Measurements from ENCODE around the gene PSMC3. TPM values are rescaled to one million over a fixed set of nuclear protein-coding genes. Genes with fewer than 3 reads are reported as not detected.

Gene PSMC3
- total RNA-seq, 4 donors from 2014 or later, result 72.9 to 134 (median 122) TPM

GRCh38 chr11:47435687-47436086, 9.4 kb upstream of the PSMC3 start:
- no peak overlapping the region for H3K4me3 ChIP-seq
- no peaks in the 10 kb centered on the region for H3K27me3 ChIP-seq
- H3K9me3 ChIP-seq, result no peaks in the 10 kb centered on the region
- no peak for DNase-seq
- intact Hi-C loops (cut with DNase I), result no loop called here
- TF ChIP-seq, protein P1, sequence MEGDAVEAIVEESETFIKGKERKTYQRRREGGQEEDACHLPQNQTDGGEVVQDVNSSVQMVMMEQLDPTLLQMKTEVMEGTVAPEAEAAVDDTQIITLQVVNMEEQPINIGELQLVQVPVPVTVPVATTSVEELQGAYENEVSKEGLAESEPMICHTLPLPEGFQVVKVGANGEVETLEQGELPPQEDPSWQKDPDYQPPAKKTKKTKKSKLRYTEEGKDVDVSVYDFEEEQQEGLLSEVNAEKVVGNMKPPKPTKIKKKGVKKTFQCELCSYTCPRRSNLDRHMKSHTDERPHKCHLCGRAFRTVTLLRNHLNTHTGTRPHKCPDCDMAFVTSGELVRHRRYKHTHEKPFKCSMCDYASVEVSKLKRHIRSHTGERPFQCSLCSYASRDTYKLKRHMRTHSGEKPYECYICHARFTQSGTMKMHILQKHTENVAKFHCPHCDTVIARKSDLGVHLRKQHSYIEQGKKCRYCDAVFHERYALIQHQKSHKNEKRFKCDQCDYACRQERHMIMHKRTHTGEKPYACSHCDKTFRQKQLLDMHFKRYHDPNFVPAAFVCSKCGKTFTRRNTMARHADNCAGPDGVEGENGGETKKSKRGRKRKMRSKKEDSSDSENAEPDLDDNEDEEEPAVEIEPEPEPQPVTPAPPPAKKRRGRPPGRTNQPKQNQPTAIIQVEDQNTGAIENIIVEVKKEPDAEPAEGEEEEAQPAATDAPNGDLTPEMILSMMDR (IDR thresholded peaks at IDR 0.05), result no peak
- TF ChIP-seq POLR2A (IDR thresholded peaks at IDR 0.05), result no peak
- peaks cover 0 to 15% (median 4%) of the 10 kb centered on the region in 3 donors for H3K4me1 ChIP-seq
- H3K27ac ChIP-seq, result no peak overlapping the region
- 93 to 100% methylated on average over 3 of the region's 3 CpGs for whole genome bisulfite sequencing, 2 donors
- no peaks in the 10 kb centered on the region for H3K36me3 ChIP-seq

DNA sequence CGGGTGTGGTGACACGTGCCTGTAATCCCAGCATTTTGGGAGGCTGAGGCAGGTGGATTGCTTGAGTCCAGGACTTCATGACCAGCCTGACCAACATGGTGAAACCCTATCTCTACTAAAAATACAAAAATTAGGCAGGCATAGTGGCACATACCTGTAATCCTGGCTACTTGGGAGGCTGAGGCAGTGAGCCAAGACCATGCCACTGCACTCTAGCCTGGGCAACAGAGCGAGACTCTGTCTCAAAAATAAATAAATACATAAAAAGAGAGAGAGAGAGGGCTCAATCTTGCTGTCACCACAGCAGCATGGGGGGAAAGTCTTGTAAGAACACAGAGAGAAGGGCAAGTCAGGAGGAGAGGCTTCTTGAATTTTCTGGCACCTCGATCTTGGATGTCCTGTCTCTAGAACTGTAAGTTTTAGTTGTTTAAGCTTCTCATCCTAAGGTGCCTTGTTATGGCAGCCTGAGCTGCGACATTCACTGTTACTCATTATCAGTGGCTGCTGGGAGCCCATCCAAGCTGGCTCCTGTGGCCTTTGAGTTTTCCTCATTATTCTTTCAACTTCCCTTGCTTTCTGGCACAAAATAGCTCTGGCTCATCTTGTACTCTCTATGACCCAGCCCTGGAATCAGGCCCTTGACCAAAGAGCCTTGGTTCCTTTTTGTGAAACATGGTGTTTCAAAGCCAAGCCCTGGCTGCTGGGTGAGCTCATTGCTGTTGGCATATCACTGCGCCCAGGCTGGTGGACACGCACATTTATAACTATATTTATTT, 8.0 kb upstream of the PSMC3 start:
- H3K9me3 ChIP-seq, result no peaks in the 10 kb centered on the region
- TF ChIP-seq, protein P1 (IDR thresholded peaks at IDR 0.05), result no peak
- TF ChIP-seq POLR2A (IDR thresholded peaks at IDR 0.05), result no peak
- H3K4me1 ChIP-seq, result peaks cover 0 to 15% (median 4%) of the 10 kb centered on the region in 3 donors
- WGBS, 2 donors, result 57 to 60% methylated on average over 7 of the region's 7 CpGs
- intact Hi-C loops (cut with DNase I), result no loop called here
- H3K36me3 ChIP-seq, result no peaks in the 10 kb centered on the region
- H3K27ac ChIP-seq, result peak overlapping the region in 3 of 4 donors; percentile 34 to 51 (median 44)
- no peak overlapping the region for H3K4me3 ChIP-seq
- no peak for DNase-seq
- H3K27me3 ChIP-seq, result no peaks in the 10 kb centered on the region

GRCh38 chr11:47433157-47433556, 6.9 kb upstream of the PSMC3 start:
- WGBS, 2 donors, result 67 to 71% methylated on average over 3 of the region's 3 CpGs
- TF ChIP-seq POLR2A (IDR thresholded peaks at IDR 0.05), result no peak
- TF ChIP-seq, protein P1 (IDR thresholded peaks at IDR 0.05), result no peak

DNA sequence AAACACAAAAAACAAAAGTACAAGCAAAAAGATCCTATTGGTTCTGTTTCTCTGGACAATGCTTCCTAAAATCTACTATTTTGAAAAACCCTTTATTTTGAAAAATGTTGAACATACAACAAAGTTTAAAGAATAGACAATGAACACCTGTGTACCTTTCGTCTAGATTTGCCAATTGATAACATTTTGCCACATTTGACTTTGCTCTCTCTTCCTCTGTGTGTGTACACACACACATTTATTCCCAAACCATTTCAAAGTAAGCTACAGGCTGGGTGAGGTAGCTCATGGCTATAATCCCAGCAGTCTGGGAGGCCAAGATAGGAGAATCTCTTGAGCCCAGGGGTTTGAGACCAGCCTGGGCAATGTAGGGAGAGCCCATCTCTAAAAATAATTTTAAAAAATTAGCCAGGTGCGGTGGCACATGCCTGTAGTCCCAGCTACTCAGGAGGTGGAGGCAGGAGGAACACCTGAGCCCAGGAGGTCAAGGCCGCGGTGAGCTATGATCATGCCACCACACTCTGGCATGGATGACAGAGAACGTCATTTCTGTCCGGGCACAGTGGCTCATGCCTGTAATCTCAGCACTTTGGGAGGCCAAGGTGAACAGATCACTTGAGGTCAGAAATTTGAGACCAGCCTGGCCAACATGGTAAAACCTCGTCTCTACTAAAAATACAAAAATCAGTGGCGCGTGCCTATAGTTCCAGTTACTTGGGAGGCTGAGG, 5.3 kb upstream of the PSMC3 start:
- H3K4me3 ChIP-seq, result no peak overlapping the region
- WGBS, 2 donors, result 71 to 94% methylated on average over 3 to 4 of the region's 9 CpGs
- H3K4me1 ChIP-seq, result peaks cover 0 to 17% (median 4%) of the 10 kb centered on the region in 3 donors
- no peaks in the 10 kb centered on the region for H3K9me3 ChIP-seq
- no peaks in the 10 kb centered on the region for H3K27me3 ChIP-seq
- no peaks in the 10 kb centered on the region for H3K36me3 ChIP-seq
- H3K27ac ChIP-seq, result no peak overlapping the region
- TF ChIP-seq POLR2A (IDR thresholded peaks at IDR 0.05), result no peak
- TF ChIP-seq, protein P1 (IDR thresholded peaks at IDR 0.05), result no peak
- no peak for DNase-seq
- intact Hi-C loops (cut with DNase I), result no loop called here

More at GRCh38 chr11:47433157-47433556, 6.9 kb upstream of the PSMC3 start:
- intact Hi-C loops (cut with DNase I), result no loop called here
- Histone ChIP-seq H3K27me3 (no peaks in the 10 kb centered on the region), H3K9me3 (no peaks in the 10 kb centered on the region), H3K4me1 (peaks cover 0 to 15% (median 4%) of the 10 kb centered on the region in 3 donors), H3K4me3 (no peak overlapping the region), H3K36me3 (no peaks in the 10 kb centered on the region), H3K27ac (no peak overlapping the region)
- no peak for DNase-seq

DNA sequence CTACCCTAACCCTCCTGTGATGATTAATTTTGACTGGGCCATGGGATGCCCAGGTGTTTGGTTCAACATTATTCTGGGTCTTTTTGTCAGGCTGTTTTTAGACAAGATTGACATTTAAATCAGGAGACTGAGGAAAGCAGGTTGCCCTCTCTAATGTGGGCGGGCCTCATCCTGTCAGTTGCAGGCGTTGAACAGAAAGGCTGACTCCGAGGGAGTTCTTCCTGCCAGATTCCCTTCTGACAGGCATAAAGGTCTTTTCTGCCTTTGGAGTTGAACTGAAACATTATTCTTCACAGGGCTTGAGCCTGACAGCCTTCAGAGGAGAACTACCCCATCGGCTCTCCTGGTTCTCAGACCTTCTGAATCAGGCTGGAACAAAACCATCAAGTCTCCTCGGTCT, 4.3 kb upstream of the PSMC3 start:
- Histone ChIP-seq H3K36me3 (no peaks in the 10 kb centered on the region), H3K27ac (no peak overlapping the region), H3K4me1 (peaks cover under 1 to 19% (median 6%) of the 10 kb centered on the region in 3 donors), H3K4me3 (no peak overlapping the region), H3K9me3 (no peaks in the 10 kb centered on the region), H3K27me3 (no peaks in the 10 kb centered on the region)
- intact Hi-C loops (cut with DNase I), result no loop called here
- 58 to 67% methylated on average over 5 of the region's 5 CpGs for whole genome bisulfite sequencing, 2 donors
- no peak for DNase-seq
- TF ChIP-seq, protein P1 (IDR thresholded peaks at IDR 0.05), result no peak
- TF ChIP-seq POLR2A (IDR thresholded peaks at IDR 0.05), result no peak

Data from esophagus squamous epithelium (tissue), 5 donors.